ENCODE results near the gene COPS7B. TPM values are rescaled to one million over a fixed set of nuclear protein-coding genes. Genes with fewer than 3 reads are reported as not detected.

Gene COPS7B
- total and polyA plus RNA-seq, 9 of the 15 experiments (the other 6 are each of a cell fraction or from before 2014, with no cell fraction given), result 6.0 to 50.7 (median 21.8) TPM

DNA sequence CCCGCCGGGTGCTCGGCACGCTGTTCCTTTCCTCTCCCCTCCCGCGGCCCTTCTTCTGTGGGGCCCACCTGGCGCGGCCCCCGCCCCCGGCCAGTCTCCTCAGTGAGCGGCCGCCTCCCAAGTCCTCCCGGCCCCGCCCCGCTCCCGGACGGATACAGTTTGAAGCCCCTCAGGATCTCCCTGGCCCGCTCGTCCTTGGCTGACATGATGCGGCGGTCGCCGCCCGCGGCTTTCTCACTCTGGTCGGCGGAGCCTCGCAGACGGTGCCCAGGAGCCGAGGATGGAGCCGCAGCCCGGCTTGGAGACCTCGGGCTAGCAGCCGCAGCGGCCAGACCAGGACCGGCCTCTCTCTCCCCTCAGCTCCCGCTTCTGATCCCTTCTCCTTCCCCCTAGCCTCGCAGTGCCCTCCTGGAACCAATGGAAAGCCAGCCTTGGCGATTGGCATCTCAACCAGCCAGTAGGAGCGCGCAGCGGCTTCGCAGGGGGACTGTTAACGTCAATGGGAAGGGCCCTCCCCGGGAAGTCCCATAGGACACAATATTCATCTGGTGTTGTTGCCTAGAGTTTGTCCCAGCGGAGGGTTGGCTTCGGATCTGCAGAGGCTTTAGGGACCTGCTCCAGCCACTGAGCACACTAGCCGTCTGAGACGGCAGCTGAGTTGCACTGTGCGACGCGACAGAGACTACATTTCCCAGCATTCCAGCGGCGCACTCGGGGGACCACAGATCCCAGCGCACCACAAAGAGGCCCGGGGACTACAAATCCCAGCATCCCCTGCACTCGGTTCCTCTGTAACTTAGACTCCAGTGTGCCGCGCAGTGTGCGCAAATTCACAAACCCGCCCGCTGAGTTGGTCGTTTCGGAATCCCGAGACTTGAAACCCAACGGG is 5.1 kb upstream of the COPS7B start, which contains the start of gene PDE6D:
PDE6D (minus strand) TSS at position 374 of the 889 bp plus-strand sequence; CDS start at position 206, 168 bp downstream.
- H3K36me3 ChIP-seq (ENCODE audit: control insufficient read depth, insufficient read depth, low read length), result no peaks in the 10 kb centered on the region
- intact Hi-C loops (cut with micrococcal nuclease) (loop anchor here (5.0 to 10.0 kb wide), 2 partner anchors 169 to 316 kb away; partner anchors contain the start of gene NCL), in situ Hi-C loops (cut with MboI) (no loop called here)
- peak; percentile 94 for FAIRE-seq
- H3K4me3 ChIP-seq, result peak within 1 kb of the TSS; percentile 66
- BruUV-seq (replicated peaks), result no TSS peak
- CTCF ChIA-PET (ENCODE audit: low intra/inter-chr PET ratio), result no interaction called here
- 2% methylated on average over 47 of the region's 67 CpGs for WGBS (ENCODE audit: insufficient coverage, low coverage, missing lambda C conversion rate)
- peaks cover 2% of the 10 kb centered on the region; the same call in 1 of the 2 replicates for H4K20me1 ChIP-seq (replicated peaks; ENCODE audit: control insufficient read depth, insufficient read depth, low read length)
- H3K79me2 ChIP-seq (ENCODE audit: control insufficient read depth, insufficient read depth, low read length), result no peaks in the 10 kb centered on the region; the same call in 2 of the 3 replicates
- peak within 1 kb of the TSS; percentile 69 to 94 for H3K9ac ChIP-seq (ENCODE audit: insufficient read depth in 1 of 2, low read depth in 2 of 2, low read length in 2 of 2)
- no peaks in the 10 kb centered on the region for H3K9me1 ChIP-seq (ENCODE audit: control insufficient read depth, insufficient read depth, low read length)
- peak within 1 kb of the TSS; percentile 67 for H3K27ac ChIP-seq (ENCODE audit: extremely low read depth, low read depth, low read length)
- H3K4me2 ChIP-seq (ENCODE audit: insufficient read depth, low read length), result peak within 1 kb of the TSS; percentile 83
- peak; percentile 95 to 99 (median 97) for DNase-seq (ENCODE audit: extremely low read depth in 1 of 4, low spot score in 3 of 4)
- peak within 1 kb of the TSS; percentile 98 for H2AFZ ChIP-seq (ENCODE audit: low read depth, low read length)
- POLR2A ChIA-PET, result interaction anchor here (0.7 kb wide), 1 partner anchor 71 kb away, joined by 4 read pairs; no protein-coding TSS in a partner anchor
- no peaks in the 10 kb centered on the region for H3K9me3 ChIP-seq (replicated peaks; ENCODE audit: control insufficient read depth, insufficient read depth, low read depth, low read length)
- H3K27me3 ChIP-seq (ENCODE audit: control insufficient read depth in 2 of 2, insufficient read depth in 2 of 2, low read length in 2 of 2), result no peaks in the 10 kb centered on the region
- peaks cover 10 to 20% of the 10 kb centered on the region in 2 experiments; a peak in 4 of 5 replicates for H3K4me1 ChIP-seq (replicated peaks in 1 of 2; ENCODE audit: control insufficient read depth in 2 of 2, insufficient read depth in 2 of 2, low read length in 2 of 2)
- peak; percentile 98 for ATAC-seq
- TF ChIP-seq SP2 (IDR thresholded peaks at IDR 0.05; ENCODE audit: extremely low read depth, low read depth, low read length, poor library complexity, severe bottlenecking), result peak; percentile 84
- TF ChIP-seq TAF9B (IDR thresholded peaks at IDR 0.05; ENCODE audit: partially characterized antibody), result peak; percentile 30
- peak; percentile 56 for TF ChIP-seq NR2C1 (IDR thresholded peaks at IDR 0.05)
- TF ChIP-seq NR2C1 (tag; IDR thresholded peaks at IDR 0.05), result peak; percentile 83
- peak; percentile 56 for TF ChIP-seq E2F8 (IDR thresholded peaks at IDR 0.05; ENCODE audit: low read depth, partially characterized antibody)
- TF ChIP-seq, protein P1, sequence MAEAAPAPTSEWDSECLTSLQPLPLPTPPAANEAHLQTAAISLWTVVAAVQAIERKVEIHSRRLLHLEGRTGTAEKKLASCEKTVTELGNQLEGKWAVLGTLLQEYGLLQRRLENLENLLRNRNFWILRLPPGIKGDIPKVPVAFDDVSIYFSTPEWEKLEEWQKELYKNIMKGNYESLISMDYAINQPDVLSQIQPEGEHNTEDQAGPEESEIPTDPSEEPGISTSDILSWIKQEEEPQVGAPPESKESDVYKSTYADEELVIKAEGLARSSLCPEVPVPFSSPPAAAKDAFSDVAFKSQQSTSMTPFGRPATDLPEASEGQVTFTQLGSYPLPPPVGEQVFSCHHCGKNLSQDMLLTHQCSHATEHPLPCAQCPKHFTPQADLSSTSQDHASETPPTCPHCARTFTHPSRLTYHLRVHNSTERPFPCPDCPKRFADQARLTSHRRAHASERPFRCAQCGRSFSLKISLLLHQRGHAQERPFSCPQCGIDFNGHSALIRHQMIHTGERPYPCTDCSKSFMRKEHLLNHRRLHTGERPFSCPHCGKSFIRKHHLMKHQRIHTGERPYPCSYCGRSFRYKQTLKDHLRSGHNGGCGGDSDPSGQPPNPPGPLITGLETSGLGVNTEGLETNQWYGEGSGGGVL (CRISPR knock-in tag; IDR thresholded peaks at IDR 0.05), result no peak
- TF ChIP-seq, protein P2, sequence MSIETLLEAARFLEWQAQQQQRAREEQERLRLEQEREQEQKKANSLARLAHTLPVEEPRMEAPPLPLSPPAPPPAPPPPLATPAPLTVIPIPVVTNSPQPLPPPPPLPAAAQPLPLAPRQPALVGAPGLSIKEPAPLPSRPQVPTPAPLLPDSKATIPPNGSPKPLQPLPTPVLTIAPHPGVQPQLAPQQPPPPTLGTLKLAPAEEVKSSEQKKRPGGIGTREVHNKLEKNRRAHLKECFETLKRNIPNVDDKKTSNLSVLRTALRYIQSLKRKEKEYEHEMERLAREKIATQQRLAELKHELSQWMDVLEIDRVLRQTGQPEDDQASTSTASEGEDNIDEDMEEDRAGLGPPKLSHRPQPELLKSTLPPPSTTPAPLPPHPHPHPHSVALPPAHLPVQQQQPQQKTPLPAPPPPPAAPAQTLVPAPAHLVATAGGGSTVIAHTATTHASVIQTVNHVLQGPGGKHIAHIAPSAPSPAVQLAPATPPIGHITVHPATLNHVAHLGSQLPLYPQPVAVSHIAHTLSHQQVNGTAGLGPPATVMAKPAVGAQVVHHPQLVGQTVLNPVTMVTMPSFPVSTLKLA (conservative IDR thresholded peaks at IDR 0.05), result peak; percentile 41 to 76; a peak in 2 of 4 replicates
- peak; percentile 53; the same call in 1 of the 2 replicates for TF ChIP-seq PHF8 (IDR thresholded peaks at IDR 0.05; ENCODE audit: borderline replicate concordance, low read length)
- TF ChIP-seq BCLAF1 (IDR thresholded peaks at IDR 0.05; ENCODE audit: borderline replicate concordance in 1 of 2, control insufficient read depth in 1 of 2, low read depth in 2 of 2, low read length in 1 of 2), result peak in 1 of 2 experiments; percentile 91; a peak in 2 of 4 replicates
